ENCODE measurements around the gene FAXC. TPM values are rescaled to one million over a fixed set of nuclear protein-coding genes. Genes with fewer than 3 reads are reported as not detected.

Gene FAXC
- total and polyA plus RNA-seq, 2 of the 8 experiments (the other 6 are each of a cell fraction or from before 2014, with no cell fraction given) = 23.2 to 29.8 TPM

DNA sequence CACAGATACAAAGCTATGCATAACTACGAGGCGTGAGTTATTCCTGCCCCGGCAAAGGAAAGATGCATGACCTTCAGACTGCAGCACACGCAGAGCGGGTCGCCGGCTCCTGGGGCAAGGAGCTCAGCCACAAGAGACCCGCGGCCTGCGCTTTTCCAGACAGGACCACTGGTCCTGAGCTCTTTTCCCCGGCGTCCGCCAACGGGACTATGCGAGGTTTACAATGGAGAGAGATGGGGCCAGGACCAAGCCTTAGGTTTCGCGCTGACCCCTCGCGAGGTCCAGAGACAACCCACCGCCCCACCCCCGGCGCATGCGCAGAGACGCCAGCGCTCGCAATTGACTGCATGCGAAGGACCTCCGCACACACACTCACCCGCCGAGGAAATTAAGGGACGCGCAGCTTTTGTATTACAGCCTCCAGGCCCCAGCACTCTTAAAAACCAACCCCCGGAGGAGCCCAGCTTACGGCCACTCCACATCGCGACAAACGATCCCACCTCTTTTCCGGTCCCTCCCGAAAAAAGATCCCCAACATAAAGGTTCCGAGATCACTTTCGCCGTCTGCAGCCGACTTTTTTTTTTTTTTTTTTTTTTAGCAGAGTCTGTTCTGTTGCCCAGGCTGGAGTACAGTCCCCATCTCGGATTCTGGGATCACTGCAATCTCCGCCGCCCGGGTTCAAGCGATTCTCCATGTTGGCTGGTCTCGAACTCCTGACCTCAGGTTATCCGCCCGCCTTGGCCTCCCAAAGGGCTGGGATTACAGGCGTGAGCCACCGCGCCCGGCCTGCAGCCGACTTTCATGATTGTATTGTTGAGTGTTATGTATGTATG lies 44.4 kb upstream of the FAXC start, which contains the start of gene COQ3 (continued):
- TF ChIP-seq RBBP5 (IDR thresholded peaks at IDR 0.05; ENCODE audit: borderline replicate concordance, low read depth, low read length) (peak; percentile 85), KDM5A (IDR thresholded peaks at IDR 0.05; ENCODE audit: low read length) (peak; percentile 69; the same call in 1 of the 2 replicates)
- TF ChIP-seq, protein P1, sequence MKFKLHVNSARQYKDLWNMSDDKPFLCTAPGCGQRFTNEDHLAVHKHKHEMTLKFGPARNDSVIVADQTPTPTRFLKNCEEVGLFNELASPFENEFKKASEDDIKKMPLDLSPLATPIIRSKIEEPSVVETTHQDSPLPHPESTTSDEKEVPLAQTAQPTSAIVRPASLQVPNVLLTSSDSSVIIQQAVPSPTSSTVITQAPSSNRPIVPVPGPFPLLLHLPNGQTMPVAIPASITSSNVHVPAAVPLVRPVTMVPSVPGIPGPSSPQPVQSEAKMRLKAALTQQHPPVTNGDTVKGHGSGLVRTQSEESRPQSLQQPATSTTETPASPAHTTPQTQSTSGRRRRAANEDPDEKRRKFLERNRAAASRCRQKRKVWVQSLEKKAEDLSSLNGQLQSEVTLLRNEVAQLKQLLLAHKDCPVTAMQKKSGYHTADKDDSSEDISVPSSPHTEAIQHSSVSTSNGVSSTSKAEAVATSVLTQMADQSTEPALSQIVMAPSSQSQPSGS (IDR thresholded peaks at IDR 0.05; ENCODE audit: low read length) = peak; percentile 26; the same call in 1 of the 2 replicates
